ENCODE data around the gene PGA5. TPM values are rescaled to one million over a fixed set of nuclear protein-coding genes. Genes with fewer than 3 reads are reported as not detected.
"Not testable (repeated sequence)": the region's sequence is repeated elsewhere in the genome, so short reads cannot be mapped to it uniquely, and the experiment has no call there.

The PGA5 gene
- total and polyA plus RNA-seq, 10 of the 15 experiments (the other 5 are each of a cell fraction or from before 2014, with no cell fraction given), result not detected

DNA sequence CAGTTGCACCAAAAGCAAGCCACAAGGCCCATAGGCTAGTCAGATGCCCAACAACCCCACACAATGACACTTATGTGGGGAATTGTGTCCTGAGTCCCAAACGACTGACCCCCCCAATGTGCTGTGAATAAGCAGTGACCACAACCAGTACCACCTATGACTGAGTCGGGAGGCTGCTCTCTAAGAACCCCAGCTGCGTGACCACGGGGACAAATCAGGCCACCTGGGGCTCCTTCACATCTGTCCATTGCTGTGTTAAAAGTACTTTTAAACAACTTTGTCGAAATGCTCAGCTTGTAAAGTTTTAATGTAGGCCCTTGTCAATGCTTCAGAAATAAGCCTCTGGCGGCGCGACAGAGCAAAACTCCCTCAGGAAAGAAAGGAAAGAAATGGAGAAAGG is 687 bp upstream of the PGA5 start:
- H3K27me3 ChIP-seq (replicated peaks in 1 of 2; ENCODE audit: control insufficient read depth in 2 of 2, insufficient read depth in 2 of 2, low read length in 1 of 2); H3K4me1 ChIP-seq (ENCODE audit: control insufficient read depth, insufficient read depth, low read length); POLR2A ChIA-PET; DNase-seq (ENCODE audit: low read depth, low spot score); H3K4me2 ChIP-seq (ENCODE audit: control insufficient read depth, insufficient read depth); intact Hi-C loops (cut with micrococcal nuclease; ENCODE audit: unreplicated experiment); BruUV-seq (replicated peaks); H3K79me2 ChIP-seq (ENCODE audit: control insufficient read depth, insufficient read depth, low read length); H3K4me3 ChIP-seq; FAIRE-seq; ATAC-seq; RAD21 ChIA-PET (ENCODE audit: unreplicated experiment); H3K27ac ChIP-seq (ENCODE audit: control insufficient read depth, insufficient read depth); H3K36me3 ChIP-seq (ENCODE audit: control insufficient read depth in 2 of 2, insufficient read depth in 2 of 2, low read length in 1 of 2); H3K9ac ChIP-seq (ENCODE audit: control insufficient read depth, insufficient read depth, low read length); H4K20me1 ChIP-seq (ENCODE audit: control insufficient read depth, insufficient read depth); H2AFZ ChIP-seq (ENCODE audit: control insufficient read depth, low read depth, low read length); CTCF ChIA-PET; SMC1A ChIA-PET (ENCODE audit: uncharacterized antibody, unreplicated experiment); H3K9me3 ChIP-seq (replicated peaks; ENCODE audit: control insufficient read depth, insufficient read depth, low read length); in situ Hi-C loops (cut with MboI): not testable (repeated sequence)
- no CpG with 5 or more reads among the region's 8 CpGs for WGBS (ENCODE audit: insufficient coverage, insufficient replicate concordance, low lambda C conversion rate, missing lambda C conversion rate)

DNA sequence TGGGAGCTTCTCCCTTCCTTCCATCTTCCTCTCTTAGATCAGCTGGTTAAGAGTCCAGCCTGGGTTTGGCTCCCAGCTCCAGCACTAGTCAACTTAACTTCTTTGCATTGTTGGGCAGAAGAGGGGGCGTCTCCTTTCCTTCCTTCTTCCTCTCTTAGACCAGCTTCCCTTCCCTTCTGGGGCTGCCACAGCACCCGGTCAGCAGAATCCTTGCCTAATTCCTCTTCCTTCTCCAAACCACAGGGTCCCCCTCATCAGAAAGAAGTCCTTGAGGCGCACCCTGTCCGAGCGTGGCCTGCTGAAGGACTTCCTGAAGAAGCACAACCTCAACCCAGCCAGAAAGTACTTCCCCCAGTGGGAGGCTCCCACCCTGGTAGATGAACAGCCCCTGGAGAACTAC is 551 bp downstream of the PGA5 start:
- intact Hi-C loops (cut with micrococcal nuclease; ENCODE audit: unreplicated experiment); H3K4me1 ChIP-seq (ENCODE audit: control insufficient read depth, insufficient read depth, low read length); H3K79me2 ChIP-seq (ENCODE audit: control insufficient read depth, insufficient read depth, low read length); SMC1A ChIA-PET (ENCODE audit: uncharacterized antibody, unreplicated experiment); RAD21 ChIA-PET (ENCODE audit: unreplicated experiment); FAIRE-seq; H3K27me3 ChIP-seq (replicated peaks in 1 of 2; ENCODE audit: control insufficient read depth in 2 of 2, insufficient read depth in 2 of 2, low read length in 1 of 2); H3K36me3 ChIP-seq (ENCODE audit: control insufficient read depth in 2 of 2, insufficient read depth in 2 of 2, low read length in 1 of 2); DNase-seq (ENCODE audit: low read depth, low spot score); H4K20me1 ChIP-seq (ENCODE audit: control insufficient read depth, insufficient read depth); H3K9ac ChIP-seq (ENCODE audit: control insufficient read depth, insufficient read depth, low read length); in situ Hi-C loops (cut with MboI); BruUV-seq (replicated peaks); H3K4me3 ChIP-seq; H3K4me2 ChIP-seq (ENCODE audit: control insufficient read depth, insufficient read depth); H2AFZ ChIP-seq (ENCODE audit: control insufficient read depth, low read depth, low read length); ATAC-seq; H3K9me3 ChIP-seq (replicated peaks; ENCODE audit: control insufficient read depth, insufficient read depth, low read length); CTCF ChIA-PET; H3K27ac ChIP-seq (ENCODE audit: control insufficient read depth, insufficient read depth); POLR2A ChIA-PET: not testable (repeated sequence)
- no CpG with 5 or more reads among the region's 5 CpGs for WGBS (ENCODE audit: insufficient coverage, insufficient replicate concordance, low lambda C conversion rate, missing lambda C conversion rate)

DNA sequence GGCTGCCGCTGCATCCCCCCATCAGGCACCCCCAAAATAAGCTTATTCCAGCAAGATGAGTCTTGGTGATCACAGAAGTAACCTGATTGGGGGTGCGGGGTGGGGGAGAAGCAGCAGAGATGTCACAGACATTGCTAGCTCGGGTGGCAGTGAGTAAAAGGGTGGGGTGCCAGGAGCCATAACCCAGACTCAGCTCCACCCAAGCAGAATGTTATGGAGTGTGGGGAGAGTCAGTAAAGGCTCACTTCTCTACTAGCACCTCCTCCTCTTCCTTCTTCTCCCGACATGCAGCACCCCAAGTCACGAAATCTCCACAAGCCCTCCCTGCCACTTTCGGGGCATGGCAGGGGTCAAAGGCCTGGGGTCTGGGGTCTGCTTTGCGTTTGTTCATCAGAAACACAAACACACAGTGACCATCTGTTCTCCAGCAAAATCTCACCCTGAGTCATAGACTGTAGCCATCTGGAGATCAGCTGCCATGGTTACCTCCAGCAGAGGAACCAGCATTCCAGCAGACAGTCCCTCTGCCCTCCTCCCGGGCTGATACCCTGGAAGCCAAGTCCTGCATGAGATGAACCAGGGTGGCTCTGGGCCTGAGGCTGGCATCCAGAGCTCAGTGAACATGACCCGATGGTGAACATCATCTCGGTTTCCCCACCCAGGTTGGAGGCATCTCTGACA is 4.4 kb downstream of the PGA5 start:
- H3K4me1 ChIP-seq (ENCODE audit: control insufficient read depth, insufficient read depth, low read length); BruUV-seq (replicated peaks); H3K36me3 ChIP-seq (ENCODE audit: control insufficient read depth in 2 of 2, insufficient read depth in 2 of 2, low read length in 1 of 2); H3K79me2 ChIP-seq (ENCODE audit: control insufficient read depth, insufficient read depth, low read length); SMC1A ChIA-PET (ENCODE audit: uncharacterized antibody, unreplicated experiment); DNase-seq (ENCODE audit: low read depth, low spot score); H4K20me1 ChIP-seq (ENCODE audit: control insufficient read depth, insufficient read depth); H3K4me2 ChIP-seq (ENCODE audit: control insufficient read depth, insufficient read depth); in situ Hi-C loops (cut with MboI); H2AFZ ChIP-seq (ENCODE audit: control insufficient read depth, low read depth, low read length); H3K4me3 ChIP-seq; H3K27me3 ChIP-seq (replicated peaks in 1 of 2; ENCODE audit: control insufficient read depth in 2 of 2, insufficient read depth in 2 of 2, low read length in 1 of 2); ATAC-seq; intact Hi-C loops (cut with micrococcal nuclease; ENCODE audit: unreplicated experiment); H3K9me3 ChIP-seq (replicated peaks; ENCODE audit: control insufficient read depth, insufficient read depth, low read length); POLR2A ChIA-PET; H3K27ac ChIP-seq (ENCODE audit: control insufficient read depth, insufficient read depth); FAIRE-seq; CTCF ChIA-PET; H3K9ac ChIP-seq (ENCODE audit: control insufficient read depth, insufficient read depth, low read length); RAD21 ChIA-PET (ENCODE audit: unreplicated experiment): not testable (repeated sequence)
- WGBS (ENCODE audit: insufficient coverage, insufficient replicate concordance, low lambda C conversion rate, missing lambda C conversion rate), result no CpG with 5 or more reads among the region's 10 CpGs

DNA sequence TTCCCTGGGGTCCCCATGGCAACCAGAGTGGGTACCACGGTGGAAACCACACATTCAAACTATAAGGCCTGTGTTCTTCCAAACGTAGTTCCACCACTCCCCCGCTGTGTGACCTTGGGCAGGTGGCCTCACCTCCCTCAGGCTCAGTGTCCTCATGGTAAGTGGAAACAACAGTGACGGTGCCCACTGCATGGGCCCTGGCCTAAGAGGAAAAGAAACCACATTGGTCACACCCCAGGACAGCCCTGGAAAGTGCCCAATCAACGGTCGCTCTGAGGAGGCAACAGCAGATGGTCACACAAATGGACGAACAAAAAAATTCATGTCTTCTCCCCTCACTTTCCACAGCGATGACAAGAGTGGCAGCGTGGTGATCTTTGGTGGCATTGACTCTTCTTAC is 7.1 kb downstream of the PGA5 start:
- BruUV-seq (replicated peaks); H3K9me3 ChIP-seq (replicated peaks; ENCODE audit: control insufficient read depth, insufficient read depth, low read length); H3K36me3 ChIP-seq (ENCODE audit: control insufficient read depth in 2 of 2, insufficient read depth in 2 of 2, low read length in 1 of 2); H3K4me3 ChIP-seq; DNase-seq (ENCODE audit: low read depth, low spot score); POLR2A ChIA-PET; H3K27ac ChIP-seq (ENCODE audit: control insufficient read depth, insufficient read depth); intact Hi-C loops (cut with micrococcal nuclease; ENCODE audit: unreplicated experiment); H3K27me3 ChIP-seq (replicated peaks in 1 of 2; ENCODE audit: control insufficient read depth in 2 of 2, insufficient read depth in 2 of 2, low read length in 1 of 2); H3K4me2 ChIP-seq (ENCODE audit: control insufficient read depth, insufficient read depth); H3K9ac ChIP-seq (ENCODE audit: control insufficient read depth, insufficient read depth, low read length); H2AFZ ChIP-seq (ENCODE audit: control insufficient read depth, low read depth, low read length); ATAC-seq; RAD21 ChIA-PET (ENCODE audit: unreplicated experiment); FAIRE-seq; H3K4me1 ChIP-seq (ENCODE audit: control insufficient read depth, insufficient read depth, low read length); H4K20me1 ChIP-seq (ENCODE audit: control insufficient read depth, insufficient read depth); SMC1A ChIA-PET (ENCODE audit: uncharacterized antibody, unreplicated experiment); in situ Hi-C loops (cut with MboI); CTCF ChIA-PET; H3K79me2 ChIP-seq (ENCODE audit: control insufficient read depth, insufficient read depth, low read length): not testable (repeated sequence)
- WGBS (ENCODE audit: insufficient coverage, insufficient replicate concordance, low lambda C conversion rate, missing lambda C conversion rate), result 30% methylated on average over 9 of the region's 9 CpGs
